HG02981 (cell line): Measurements from ENCODE around the gene ENDOU.
"Not testable (repeated sequence)": the region's sequence is repeated elsewhere in the genome, so short reads cannot be mapped to it uniquely, and the experiment has no call there.

Experiments
- ATAC-seq: cut with Tn5 transposase; IDR thresholded peaks from one replicate; pipeline ENCODE4 v1.9.1; 2021; ENCODE audit warnings: mild to moderate bottlenecking, moderate library complexity; ENCODE audit not compliant: unreplicated experiment

Gene ENDOU

GRCh38 chr12:47700263-47700662 lies 25.0 kb downstream of the ENDOU start:
- ATAC-seq, result no peak

GRCh38 chr12:47698631-47699030 lies 26.7 kb downstream of the ENDOU start:
- ATAC-seq, result no peak

GRCh38 chr12:47698055-47698454 lies 27.2 kb downstream of the ENDOU start:
- ATAC-seq, result no peak

GRCh38 chr12:47689215-47689614 lies 36.1 kb downstream of the ENDOU start:
- ATAC-seq, result no peak

GRCh38 chr12:47687636-47688035 lies 37.7 kb downstream of the ENDOU start:
- ATAC-seq, result no peak

GRCh38 chr12:47686645-47687240 lies 38.5 kb downstream of the ENDOU start:
- no peak for ATAC-seq

GRCh38 chr12:47679785-47680184 lies 45.5 kb downstream of the ENDOU start:
- no peak for ATAC-seq

- ATAC-seq, result no peak
Observed at GRCh38 chr12:47672068-47672467, 53.2 kb downstream of the ENDOU start.

GRCh38 chr12:47667935-47668334 lies 57.4 kb downstream of the ENDOU start:
- ATAC-seq, result not testable (repeated sequence)
